Fibroblast of skin of right biceps (primary cell): Measurements from ENCODE around the gene DZIP1.

Experiments used
- DNase-seq: peaks from one replicate; pipeline ENCODE4 v3.0.0-alpha.2; 2013

DZIP1 gene

GRCh38 chr13:95643571-95643935, 953 bp downstream of the DZIP1 start:
- peak; percentile 33 for DNase-seq

GRCh38 chr13:95642999-95643398, 1.5 kb downstream of the DZIP1 start:
- DNase-seq = peak; percentile 25

GRCh38 chr13:95642028-95642621, 2.4 kb downstream of the DZIP1 start:
- peak; percentile 66 for DNase-seq

DNA sequence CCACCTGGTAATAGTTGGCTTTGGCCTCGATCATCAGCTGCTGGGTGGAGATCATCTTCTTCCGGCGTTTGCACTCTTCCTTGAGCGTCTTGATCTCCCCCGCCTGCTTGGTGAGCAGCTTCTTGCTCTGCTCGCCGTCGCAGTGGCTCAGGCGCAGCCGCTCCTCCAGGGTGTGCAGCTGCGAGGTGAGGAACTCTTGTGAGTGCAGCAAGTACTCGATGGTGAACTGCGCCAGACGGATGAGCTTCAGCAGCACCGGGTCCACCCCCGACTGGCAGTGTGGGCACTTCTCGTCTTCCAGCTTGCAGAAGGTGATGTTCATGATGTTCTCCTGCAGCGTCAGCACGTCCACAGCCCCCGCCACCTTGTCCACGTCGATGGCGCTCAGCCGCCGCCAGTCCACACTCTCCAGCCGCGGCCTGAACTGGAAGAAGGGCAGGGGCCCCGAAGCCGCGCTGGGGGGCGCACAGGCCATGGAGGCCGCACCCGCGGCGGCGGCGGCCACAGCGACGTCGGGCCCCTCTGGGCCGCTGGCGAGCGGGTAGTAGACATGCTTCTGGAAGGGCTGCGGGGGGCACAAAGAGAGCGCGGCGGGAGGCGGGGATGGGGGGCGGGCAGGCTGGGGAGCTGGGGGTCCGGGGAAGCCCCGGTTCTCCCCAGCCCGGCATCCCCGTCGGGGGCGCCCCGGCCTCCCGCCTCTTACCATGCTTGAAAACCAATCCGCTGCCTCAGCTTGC, 3.0 kb downstream of the DZIP1 start:
- DNase-seq = no peak

DNA sequence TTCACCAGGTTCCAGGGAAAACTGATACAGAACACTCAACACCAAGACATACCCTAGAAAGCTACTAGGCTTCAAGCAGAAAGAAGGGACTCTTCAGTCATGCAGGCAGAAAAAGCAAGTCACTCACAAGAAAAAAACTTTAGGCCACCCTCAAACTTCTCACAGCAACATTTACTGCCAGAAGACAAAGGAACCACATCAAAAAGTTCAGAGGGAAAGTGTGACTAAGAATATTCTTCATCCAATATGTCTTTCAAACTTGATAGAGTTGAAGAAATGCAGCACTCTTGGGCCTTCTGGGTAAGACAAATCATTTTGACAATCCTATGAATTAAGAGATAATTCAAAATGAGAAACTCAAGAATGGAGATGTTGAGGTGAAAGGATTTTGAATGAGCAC, 7.7 kb downstream of the DZIP1 start:
- no peak for DNase-seq

GRCh38 chr13:95630593-95630992, 13.9 kb downstream of the DZIP1 start:
- no peak for DNase-seq

GRCh38 chr13:95629071-95629470, 15.4 kb downstream of the DZIP1 start:
- no peak for DNase-seq

DNA sequence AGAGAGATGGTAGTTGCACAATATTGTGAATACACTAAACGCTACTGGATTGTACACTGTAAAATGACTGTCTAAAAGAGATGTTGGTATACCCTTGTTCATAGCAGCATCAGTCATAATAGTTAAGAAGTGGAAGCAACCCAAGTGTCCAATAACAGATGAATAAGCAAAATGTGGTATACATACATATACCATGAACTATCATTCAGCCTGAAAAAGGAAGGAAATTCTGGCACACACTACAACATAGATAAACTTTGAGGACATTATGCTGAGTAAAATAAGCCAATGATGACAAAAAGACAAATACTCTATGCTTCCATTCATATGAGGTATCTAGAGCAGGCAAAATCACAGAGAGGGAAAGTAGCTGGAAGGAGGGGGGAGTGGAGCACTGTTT, 16.0 kb downstream of the DZIP1 start:
- DNase-seq = no peak

GRCh38 chr13:95627590-95627989, 16.9 kb downstream of the DZIP1 start:
- peak; percentile 72 for DNase-seq

- DNase-seq = no peak
Measured at GRCh38 chr13:95626768-95627167, 17.7 kb downstream of the DZIP1 start.

- DNase-seq = peak; percentile 58
Measured at GRCh38 chr13:95624020-95624419, 20.5 kb downstream of the DZIP1 start.

GRCh38 chr13:95623141-95623540, 21.4 kb downstream of the DZIP1 start:
- no peak for DNase-seq

- no peak for DNase-seq
Measured at GRCh38 chr13:95620825-95621498, 23.5 kb downstream of the DZIP1 start.

GRCh38 chr13:95620030-95620824, 24.3 kb downstream of the DZIP1 start:
- DNase-seq = no peak

DNA sequence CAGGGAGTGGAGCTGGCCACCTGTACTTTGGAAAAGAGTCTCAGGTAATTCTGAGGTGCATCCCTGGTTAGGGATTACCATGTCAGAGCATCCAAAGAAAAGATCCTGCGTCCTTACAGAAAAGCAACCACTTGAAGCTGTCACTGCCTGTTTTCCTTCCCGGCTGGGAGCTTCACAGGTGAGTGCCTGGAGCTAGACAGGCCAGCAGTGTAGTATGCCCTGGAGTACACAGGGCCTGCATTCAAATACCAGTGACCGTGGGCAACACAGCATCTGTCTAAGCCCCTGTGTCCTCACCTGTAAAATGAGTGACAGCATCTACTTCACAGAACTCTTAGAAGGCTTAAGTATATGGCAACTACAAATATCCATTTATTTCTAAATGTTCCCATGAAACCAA, 29.0 kb downstream of the DZIP1 start:
- no peak for DNase-seq

- no peak for DNase-seq
Measured at GRCh38 chr13:95614641-95615245, 29.8 kb downstream of the DZIP1 start.

DNA sequence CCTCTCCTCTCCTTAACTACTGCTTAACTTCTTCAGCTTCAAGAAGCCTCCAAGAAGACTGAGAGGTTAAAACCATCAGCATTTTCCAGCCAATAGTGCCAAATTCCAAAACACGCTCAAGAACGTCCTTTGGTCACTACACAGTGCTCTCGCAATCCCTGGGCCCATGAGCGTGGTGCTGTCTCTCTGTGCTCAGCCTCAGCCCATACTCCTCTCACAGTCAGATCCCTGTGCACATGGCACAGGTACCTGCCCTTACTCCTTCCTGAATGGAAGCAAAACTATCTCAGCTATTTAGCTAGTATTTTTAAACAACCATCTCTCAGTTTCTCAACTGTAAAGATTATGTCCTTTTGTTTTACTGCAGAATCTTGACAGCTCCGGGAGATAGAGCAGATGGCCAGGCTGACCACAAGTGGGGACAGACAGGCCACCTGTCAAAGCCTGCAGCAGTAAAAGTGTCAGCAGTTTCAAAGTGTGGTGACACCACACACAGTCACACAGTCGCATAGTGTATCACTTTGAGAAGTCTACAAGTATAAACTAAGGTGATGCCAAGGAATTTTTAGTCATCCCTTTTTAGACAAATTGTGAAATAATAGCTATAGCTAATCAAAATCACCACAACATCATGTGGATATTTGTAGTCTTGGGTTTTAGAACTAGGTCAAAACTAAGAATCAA, 35.7 kb downstream of the DZIP1 start:
- DNase-seq = no peak

- DNase-seq = peak; percentile 38
Measured at GRCh38 chr13:95607366-95607765, 37.1 kb downstream of the DZIP1 start.

- no peak for DNase-seq
Measured at GRCh38 chr13:95605448-95606125, 38.9 kb downstream of the DZIP1 start.

GRCh38 chr13:95604556-95604915, 40.0 kb downstream of the DZIP1 start:
- DNase-seq = no peak

DNA sequence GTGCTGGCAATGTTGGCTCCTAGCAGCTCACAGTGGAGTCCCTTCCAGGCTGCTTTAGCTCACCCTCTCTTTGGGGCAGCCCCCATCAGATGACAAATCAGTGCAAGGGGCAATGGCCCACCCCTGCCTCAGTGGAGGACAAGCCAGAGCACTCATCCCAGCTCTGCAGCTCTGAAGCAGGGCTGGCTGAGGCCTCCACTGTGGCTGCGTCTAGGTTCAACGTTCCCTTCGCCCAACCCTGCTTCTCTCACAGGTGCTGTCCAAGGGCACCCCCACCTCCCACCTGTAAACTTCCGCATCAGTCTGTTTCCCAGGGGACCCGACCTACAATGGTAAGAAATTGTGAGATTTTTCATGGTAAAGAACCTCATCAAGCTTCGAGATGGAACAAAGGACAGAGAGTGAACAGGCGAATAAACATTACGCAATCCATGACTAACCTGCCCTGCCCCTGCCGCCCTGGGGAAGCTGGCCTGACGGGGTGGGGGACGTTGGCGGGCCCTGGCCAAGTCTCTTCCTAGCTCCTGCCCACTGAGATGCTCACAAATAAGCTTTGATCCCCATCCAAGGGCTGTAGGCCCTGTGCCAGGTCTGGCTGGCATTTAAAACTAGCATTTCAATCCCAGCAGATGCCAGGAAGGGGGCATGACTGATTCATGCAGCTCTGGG, 40.5 kb downstream of the DZIP1 start:
- no peak for DNase-seq
